ENCODE data around the gene SERPINA5.
A peak's percentile ranks its signal among the peaks of the same experiment; 100 is the strongest.

SERPINA5 gene

GRCh38 chr14:94562022-94562421 is 19.2 kb upstream of the SERPINA5 start:
- H3K9ac ChIP-seq (ENCODE audit: low read length) = no peak overlapping the region
- no peaks in the 10 kb centered on the region for H3K36me3 ChIP-seq (replicated peaks; ENCODE audit: insufficient read depth, low read length)
- TF ChIP-seq, protein P1, sequence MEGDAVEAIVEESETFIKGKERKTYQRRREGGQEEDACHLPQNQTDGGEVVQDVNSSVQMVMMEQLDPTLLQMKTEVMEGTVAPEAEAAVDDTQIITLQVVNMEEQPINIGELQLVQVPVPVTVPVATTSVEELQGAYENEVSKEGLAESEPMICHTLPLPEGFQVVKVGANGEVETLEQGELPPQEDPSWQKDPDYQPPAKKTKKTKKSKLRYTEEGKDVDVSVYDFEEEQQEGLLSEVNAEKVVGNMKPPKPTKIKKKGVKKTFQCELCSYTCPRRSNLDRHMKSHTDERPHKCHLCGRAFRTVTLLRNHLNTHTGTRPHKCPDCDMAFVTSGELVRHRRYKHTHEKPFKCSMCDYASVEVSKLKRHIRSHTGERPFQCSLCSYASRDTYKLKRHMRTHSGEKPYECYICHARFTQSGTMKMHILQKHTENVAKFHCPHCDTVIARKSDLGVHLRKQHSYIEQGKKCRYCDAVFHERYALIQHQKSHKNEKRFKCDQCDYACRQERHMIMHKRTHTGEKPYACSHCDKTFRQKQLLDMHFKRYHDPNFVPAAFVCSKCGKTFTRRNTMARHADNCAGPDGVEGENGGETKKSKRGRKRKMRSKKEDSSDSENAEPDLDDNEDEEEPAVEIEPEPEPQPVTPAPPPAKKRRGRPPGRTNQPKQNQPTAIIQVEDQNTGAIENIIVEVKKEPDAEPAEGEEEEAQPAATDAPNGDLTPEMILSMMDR (IDR thresholded peaks at IDR 0.05; ENCODE audit: low read length) = no peak
- TF ChIP-seq EZH2 (optimal IDR thresholded peaks at IDR 0.05; ENCODE audit: low read depth, low read length) = no peak
- no peak for TF ChIP-seq EZH2phosphoT487 (IDR thresholded peaks at IDR 0.05; ENCODE audit: low read length)
- H3K9me2 ChIP-seq (replicated peaks; ENCODE audit: insufficient read depth, low read length) = no peaks in the 10 kb centered on the region
- H3K4me2 ChIP-seq (ENCODE audit: low read depth, low read length) = no peak overlapping the region
- H3F3A ChIP-seq (ENCODE audit: insufficient read depth, low read length) = no peaks in the 10 kb centered on the region
- peak; percentile 9 for DNase-seq
- no peaks in the 10 kb centered on the region for H3K79me2 ChIP-seq (ENCODE audit: low read length)
- H2AFZ ChIP-seq (ENCODE audit: low read length) = no peak overlapping the region
- H3K4me3 ChIP-seq (ENCODE audit: low read length) = no peak overlapping the region
- H3K4me1 ChIP-seq (ENCODE audit: low read length) = no peaks in the 10 kb centered on the region
- H3K9me3 ChIP-seq (replicated peaks; ENCODE audit: insufficient read depth, low read length) = no peaks in the 10 kb centered on the region
- H3K27ac ChIP-seq (ENCODE audit: low read length) = no peak overlapping the region
- H3K27me3 ChIP-seq (replicated peaks; ENCODE audit: insufficient read depth, low read length) = no peaks in the 10 kb centered on the region
- no peaks in the 10 kb centered on the region for H4K20me1 ChIP-seq (ENCODE audit: insufficient read depth, low read length)

DNA sequence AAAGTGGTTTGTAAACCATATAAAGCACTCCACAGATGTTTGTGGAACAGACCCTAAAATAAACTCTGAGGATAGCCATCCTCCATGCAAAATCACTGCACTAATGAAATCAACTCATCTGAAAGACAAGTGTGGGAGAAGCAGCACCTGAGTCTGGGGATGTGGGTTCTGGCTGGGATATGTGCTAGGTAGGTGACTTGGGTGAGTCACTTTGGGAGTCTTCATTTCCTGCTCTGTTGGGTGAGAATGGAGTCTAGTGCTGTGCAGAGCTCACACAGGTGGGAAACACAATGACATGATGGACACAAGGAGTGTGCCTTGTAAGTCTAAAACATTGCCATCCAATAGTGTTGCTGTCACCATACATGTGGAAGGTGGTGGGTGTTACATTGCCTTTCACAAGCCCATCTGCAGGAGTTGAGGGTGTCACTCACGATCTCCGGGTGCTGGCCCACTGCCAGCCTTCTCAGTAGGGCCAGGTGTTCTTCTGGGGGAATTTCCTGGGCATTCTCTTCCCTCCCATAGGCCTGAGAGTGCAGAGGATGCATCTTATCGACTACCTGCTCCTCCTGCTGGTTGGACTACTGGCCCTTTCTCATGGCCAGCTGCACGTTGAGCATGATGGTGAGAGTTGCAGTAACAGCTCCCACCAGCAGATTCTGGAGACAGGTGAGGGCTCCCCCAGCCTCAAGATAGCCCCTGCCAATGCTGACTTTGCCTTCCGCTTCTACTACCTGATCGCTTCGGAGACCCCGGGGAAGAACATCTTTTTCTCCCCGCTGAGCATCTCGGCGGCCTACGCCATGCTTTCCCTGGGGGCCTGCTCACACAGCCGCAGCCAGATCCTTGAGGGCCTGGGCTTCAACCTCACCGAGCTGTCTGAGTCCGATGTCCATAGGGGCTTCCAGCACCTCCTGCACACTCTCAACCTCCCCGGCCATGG is 18.0 kb upstream of the SERPINA5 start:
- TF ChIP-seq, protein P1 (IDR thresholded peaks at IDR 0.05; ENCODE audit: low read length) = no peak
- TF ChIP-seq EZH2phosphoT487 (IDR thresholded peaks at IDR 0.05; ENCODE audit: low read length) (no peak), EZH2 (optimal IDR thresholded peaks at IDR 0.05; ENCODE audit: low read depth, low read length) (no peak)
- Histone ChIP-seq H3K27ac (ENCODE audit: low read length) (no peak overlapping the region), H3K9me3 (replicated peaks; ENCODE audit: insufficient read depth, low read length) (no peaks in the 10 kb centered on the region), H3K36me3 (replicated peaks; ENCODE audit: insufficient read depth, low read length) (no peaks in the 10 kb centered on the region), H2AFZ (ENCODE audit: low read length) (no peak overlapping the region), H3K4me2 (ENCODE audit: low read depth, low read length) (no peak overlapping the region), H3K9ac (ENCODE audit: low read length) (no peak overlapping the region), H3K4me3 (ENCODE audit: low read length) (no peak overlapping the region), H3F3A (ENCODE audit: insufficient read depth, low read length) (no peaks in the 10 kb centered on the region), H3K27me3 (replicated peaks; ENCODE audit: insufficient read depth, low read length) (no peaks in the 10 kb centered on the region), H3K9me2 (replicated peaks; ENCODE audit: insufficient read depth, low read length) (no peaks in the 10 kb centered on the region), H3K4me1 (ENCODE audit: low read length) (no peaks in the 10 kb centered on the region), H4K20me1 (ENCODE audit: insufficient read depth, low read length) (no peaks in the 10 kb centered on the region), H3K79me2 (ENCODE audit: low read length) (no peaks in the 10 kb centered on the region)
- no peak for DNase-seq

GRCh38 chr14:94564381-94564780 is 16.8 kb upstream of the SERPINA5 start:
- Histone ChIP-seq H3K9me2 (replicated peaks; ENCODE audit: insufficient read depth, low read length) (no peaks in the 10 kb centered on the region), H3K27me3 (replicated peaks; ENCODE audit: insufficient read depth, low read length) (no peaks in the 10 kb centered on the region)
- TF ChIP-seq, protein P1 (IDR thresholded peaks at IDR 0.05; ENCODE audit: low read length) = no peak
- no peak for TF ChIP-seq EZH2phosphoT487 (IDR thresholded peaks at IDR 0.05; ENCODE audit: low read length)
- no peak for TF ChIP-seq EZH2 (optimal IDR thresholded peaks at IDR 0.05; ENCODE audit: low read depth, low read length)

More at GRCh38 chr14:94564381-94564780, 16.8 kb upstream of the SERPINA5 start:
- H3K36me3 ChIP-seq (replicated peaks; ENCODE audit: insufficient read depth, low read length) = no peaks in the 10 kb centered on the region
- no peak overlapping the region for H2AFZ ChIP-seq (ENCODE audit: low read length)
- H3K9ac ChIP-seq (ENCODE audit: low read length) = no peak overlapping the region
- no peaks in the 10 kb centered on the region for H3F3A ChIP-seq (ENCODE audit: insufficient read depth, low read length)
- H3K4me1 ChIP-seq (ENCODE audit: low read length) = no peaks in the 10 kb centered on the region
- H4K20me1 ChIP-seq (ENCODE audit: insufficient read depth, low read length) = no peaks in the 10 kb centered on the region
- no peak overlapping the region for H3K4me3 ChIP-seq (ENCODE audit: low read length)
- H3K27ac ChIP-seq (ENCODE audit: low read length) = no peak overlapping the region
- H3K9me3 ChIP-seq (replicated peaks; ENCODE audit: insufficient read depth, low read length) = no peaks in the 10 kb centered on the region
- DNase-seq = no peak
- no peak overlapping the region for H3K4me2 ChIP-seq (ENCODE audit: low read depth, low read length)
- H3K79me2 ChIP-seq (ENCODE audit: low read length) = no peaks in the 10 kb centered on the region
